DMS 273 (cell line): Measurements from ENCODE around the gene HNRNPU.

Source experiments
- DNase-seq: peaks from one replicate; lab custom pipeline; 2025; ENCODE audit not compliant: unreplicated experiment; lab: John Stamatoyannopoulos, UW

Gene HNRNPU

GRCh38 chr1:244864253-244865027 is at the start of gene HNRNPU:
Gene HNRNPU (minus strand): TSS chr1:244864543. CDS start chr1:244864307, 236 bp downstream.
- DNase-seq, result peak; percentile 99

- DNase-seq, result no peak
Observed at GRCh38 chr1:244913806-244914205, 49.5 kb upstream of the HNRNPU start.

GRCh38 chr1:244904119-244904518 is 39.8 kb upstream of the HNRNPU start:
- no peak for DNase-seq

DNA sequence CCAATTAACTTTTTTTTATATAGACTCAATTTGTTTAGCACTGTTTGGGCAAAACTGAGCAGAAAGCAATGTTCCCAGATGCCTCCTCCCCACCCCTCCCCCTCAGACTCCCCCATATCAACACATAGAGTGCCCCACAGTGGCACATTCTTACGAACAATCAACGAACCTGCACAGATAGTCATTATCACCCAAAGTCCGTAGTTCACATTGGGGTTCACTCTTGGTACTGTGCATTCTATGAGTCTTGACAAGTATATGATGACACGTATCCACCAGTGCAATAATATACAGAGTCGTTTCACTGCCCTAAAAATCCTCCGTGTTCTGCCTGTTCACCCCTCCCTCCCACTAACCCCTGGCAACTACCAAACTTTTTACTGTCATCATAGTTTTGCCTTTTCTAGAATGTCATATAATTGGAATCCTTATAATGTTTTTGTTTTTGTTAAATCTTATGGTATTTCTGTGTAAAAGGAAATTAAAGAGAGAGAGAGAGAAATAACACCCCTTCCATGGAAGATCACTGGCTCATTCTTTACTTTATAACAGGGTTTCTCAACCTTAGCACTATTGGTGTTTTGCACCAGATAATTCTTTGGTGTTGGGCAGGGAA is 37.2 kb upstream of the HNRNPU start:
- no peak for DNase-seq

DNA sequence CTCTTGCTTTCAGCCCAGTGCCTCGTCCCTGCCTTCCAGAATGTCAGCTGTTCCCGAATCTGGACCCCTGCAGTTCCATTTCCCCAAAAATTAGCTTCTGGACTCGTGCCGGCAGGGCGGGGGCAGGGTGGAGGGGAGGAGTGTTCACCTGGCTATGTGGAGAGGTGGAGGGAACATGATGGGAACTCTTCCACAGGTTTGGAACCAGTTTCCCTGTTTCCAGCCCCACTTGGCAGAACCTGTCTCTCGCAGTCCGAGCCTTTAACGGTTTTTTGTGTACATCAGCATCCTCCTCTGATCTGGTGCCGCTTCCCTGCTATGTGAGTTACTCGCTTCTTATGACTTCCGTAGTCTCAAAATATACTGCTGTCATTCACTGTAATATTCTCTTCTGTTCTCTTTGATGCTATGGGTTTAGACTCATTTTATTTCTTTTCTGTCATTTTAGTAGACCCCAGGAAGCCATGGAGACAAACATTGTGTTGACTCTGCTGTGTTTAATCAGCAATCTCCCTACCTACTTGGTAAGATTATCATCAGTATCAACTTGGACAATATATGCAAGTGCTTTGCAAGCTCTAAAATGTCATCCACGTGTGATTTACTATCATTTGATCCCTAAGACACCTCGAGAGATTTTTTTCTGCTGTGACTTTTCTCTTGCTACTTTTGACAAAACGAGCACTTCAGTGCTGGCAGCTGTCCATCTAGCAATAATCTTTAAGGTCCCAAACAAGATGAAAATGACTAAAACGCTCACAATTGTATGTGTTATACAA is 33.3 kb upstream of the HNRNPU start:
- DNase-seq, result no peak

DNA sequence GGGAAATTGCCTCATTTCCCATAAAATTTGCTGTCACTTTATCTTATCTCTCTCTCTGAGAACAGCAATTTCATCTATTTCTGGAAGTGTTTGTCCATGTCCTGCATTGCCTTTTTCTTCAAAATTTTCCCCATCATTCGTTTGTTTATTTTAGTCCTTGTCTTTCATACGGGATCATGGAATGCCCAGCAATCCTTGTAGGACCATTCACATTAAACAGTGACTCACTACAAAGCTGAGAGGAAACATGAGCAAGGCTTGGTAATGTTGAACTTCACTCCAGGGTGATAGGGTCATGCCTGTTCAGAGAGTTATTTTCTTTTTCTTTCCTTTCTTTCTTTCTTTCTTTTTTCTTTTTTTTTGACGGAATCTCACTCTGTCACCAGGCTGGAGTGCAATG is 32.2 kb upstream of the HNRNPU start:
- DNase-seq, result no peak

DNA sequence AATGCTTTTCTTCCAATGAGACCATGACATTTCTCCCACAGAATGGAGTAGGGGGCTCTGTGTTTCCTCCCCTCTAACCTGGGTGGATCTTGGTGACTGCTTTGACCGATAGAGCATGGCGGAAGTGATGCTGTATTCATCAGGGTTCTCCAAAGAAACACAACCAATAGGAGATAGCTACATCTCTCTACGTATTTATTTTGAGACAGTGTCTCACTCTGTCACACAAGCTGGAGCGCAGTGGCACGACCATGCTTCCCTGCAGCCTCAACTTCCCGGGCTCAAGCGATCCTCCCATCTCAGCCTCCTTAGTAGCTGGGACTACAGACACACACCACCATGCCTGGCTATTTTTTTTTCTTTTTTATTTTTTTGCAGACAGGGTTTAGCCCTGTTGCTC is 29.5 kb upstream of the HNRNPU start:
- DNase-seq, result no peak

DNA sequence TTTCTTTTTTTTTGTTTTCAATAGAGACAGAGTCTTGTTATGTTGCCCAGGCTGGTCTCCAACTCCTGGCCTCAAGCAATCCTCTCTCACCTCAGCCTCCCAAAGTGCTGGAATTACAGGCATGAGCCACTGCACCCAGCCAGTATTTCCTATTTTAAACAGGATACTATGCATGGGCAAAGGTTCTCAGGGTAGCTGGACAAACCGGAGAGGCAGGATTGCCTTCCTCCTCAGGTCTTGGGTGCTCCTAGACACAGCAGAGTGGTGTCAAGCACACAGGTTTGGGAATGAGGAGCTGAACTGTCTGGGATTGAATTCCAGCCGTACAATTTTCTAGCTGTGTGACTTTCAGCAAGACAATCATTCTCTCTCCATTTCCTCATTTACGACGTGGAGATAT is 22.9 kb upstream of the HNRNPU start:
- no peak for DNase-seq

DNA sequence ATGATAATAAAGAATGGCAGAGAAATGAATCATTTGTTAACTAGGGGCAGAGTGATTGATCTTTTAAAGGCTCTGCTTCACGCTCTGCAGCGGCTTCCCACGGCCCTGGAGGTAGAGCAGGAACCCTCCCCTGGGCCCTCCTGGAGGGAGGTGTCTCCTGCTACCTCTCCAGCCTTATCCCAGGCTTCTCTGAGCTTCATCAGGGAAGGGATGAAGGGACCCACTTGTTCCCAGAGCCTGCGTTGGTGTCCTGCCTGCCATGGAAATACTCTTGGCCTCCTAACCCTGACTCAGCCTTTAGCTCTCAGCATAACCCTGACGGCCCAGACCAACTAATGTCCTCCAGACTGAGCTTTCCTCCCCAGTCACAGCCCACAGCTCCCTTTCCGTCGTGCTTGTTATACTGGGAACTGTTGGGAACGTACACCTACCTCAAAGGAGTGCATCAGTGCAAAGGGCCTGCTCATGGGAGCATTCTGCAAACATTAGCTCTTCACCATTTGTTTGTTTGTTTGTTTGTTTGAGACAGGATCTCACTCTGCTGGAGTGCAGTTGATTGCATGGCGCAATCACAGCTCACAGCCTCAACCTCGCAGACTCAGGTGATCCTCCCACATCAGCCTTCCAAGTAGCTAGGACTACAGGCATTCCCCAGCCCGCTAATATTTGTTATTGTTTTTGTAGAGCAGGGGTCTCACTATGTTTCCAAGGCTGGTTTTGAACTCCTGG is 17.4 kb upstream of the HNRNPU start:
- no peak for DNase-seq

DNA sequence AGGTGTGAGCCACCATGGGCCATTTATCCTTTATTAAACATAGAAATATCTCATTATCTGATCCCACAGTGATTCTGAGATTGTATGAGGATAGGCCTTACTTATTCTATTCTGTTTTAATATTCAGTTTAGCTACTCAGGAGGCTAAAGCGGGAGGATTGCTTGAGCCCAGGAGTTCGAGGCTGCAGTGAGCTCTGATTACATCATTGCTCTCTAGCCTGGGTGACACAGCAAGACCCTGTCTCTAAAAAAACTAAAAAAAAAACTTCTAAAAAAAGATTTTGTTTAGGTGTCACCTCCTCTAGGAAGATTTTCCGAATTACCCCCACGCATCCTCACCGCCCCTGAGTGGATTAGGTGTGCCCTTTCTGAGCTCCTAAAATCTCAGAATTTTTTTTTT is 14.3 kb upstream of the HNRNPU start:
- DNase-seq, result no peak

DNA sequence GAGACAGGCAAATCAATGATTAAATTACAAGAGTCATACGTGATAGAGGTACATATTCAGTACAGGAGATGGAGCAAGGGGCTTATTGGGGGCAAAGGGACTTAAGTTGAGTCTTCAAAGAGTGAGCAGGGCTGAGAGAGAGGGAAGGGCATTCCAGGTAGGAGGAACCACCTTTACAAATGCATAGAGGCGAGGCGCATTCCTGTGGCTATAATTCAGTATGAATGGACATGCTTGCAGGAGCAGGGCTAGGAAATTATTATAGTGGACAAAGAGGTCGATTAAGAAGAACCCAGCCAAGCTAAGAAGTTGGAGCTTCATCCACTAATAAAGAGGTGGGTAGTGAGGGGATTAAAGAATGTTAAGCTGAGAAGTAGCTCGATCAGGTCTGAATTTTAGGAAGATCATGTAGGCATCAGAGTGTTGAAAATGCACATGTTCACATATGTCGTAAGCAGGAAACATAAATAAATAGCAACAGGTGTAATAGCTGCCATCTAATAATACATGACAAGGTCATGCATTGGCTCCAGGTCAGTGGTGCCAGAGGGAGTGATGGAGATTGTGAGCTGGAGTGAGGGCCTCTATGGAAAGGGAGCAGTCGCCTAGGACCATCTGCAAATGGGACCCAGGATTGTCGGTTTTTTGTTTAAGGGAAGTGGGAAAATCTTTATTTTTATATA is 12.0 kb upstream of the HNRNPU start:
- no peak for DNase-seq

DNA sequence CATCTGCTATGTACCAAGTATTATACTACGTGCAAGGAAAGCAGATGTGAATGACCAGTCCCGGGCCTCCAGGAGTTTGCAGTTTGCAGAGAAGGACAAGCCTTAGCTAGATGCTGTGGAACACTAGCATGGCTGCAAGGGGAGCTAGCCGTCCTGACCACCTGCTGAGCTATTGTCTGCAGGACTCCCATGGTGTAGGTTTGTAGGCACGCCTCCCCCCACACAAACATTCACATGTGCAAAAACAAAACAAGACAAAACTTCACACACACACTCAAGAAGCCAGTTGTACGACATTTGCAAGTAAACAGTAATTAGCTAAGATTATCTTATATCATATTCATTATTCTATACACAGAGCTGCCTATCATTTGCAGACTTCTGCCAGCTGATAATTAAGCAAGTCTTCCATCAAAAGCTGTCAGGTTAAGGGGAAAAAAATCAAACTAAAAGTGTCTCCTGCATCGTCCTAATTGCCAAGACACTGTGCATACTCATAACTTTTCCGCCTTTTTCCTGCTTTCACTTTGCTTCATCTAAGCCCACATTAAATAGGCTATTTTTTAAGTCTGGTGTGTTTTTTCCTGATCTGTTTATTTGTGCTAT is 10.7 kb upstream of the HNRNPU start:
- DNase-seq, result no peak

DNA sequence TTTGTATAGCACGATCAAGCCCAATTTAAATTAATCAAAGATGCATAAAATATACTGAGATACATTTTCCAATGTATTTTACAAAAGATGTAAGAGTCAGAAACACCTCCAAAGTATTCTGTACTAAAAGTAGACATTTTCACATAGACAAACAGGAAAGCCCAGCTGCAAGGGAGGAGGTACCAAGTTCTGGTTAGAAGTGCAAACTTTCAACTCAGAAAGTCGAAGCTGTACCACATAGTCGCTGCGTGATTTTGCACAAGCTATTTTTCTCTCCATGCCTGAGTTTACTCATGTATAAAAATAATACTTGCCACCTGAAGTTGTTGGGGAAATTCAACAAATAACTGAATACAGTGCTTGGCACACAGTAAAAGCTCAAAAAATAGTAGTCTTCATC is 5.6 kb upstream of the HNRNPU start:
- DNase-seq, result no peak

DNA sequence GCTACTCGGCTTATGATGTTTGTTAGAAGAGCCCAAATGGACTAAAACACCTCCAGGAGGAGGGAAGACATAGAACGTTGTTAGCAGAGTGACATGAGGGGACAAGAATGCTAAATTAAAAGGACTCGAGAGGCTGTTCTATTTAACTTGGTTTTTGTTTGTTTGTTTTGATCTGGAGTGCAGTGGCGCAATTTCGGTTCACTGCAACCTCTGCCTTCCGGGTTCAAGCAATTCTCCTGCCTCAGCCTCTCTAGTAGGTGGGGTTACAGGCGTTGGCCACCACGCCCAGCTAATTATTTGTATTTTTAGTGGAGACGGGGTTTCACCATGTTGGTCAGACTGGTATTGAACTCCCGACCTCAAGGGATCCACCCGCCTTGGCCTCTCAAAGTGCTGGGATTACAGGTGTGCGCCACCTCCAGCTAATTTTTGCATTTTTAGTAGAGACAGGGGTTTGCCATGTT is 5.1 kb upstream of the HNRNPU start:
- no peak for DNase-seq

DNA sequence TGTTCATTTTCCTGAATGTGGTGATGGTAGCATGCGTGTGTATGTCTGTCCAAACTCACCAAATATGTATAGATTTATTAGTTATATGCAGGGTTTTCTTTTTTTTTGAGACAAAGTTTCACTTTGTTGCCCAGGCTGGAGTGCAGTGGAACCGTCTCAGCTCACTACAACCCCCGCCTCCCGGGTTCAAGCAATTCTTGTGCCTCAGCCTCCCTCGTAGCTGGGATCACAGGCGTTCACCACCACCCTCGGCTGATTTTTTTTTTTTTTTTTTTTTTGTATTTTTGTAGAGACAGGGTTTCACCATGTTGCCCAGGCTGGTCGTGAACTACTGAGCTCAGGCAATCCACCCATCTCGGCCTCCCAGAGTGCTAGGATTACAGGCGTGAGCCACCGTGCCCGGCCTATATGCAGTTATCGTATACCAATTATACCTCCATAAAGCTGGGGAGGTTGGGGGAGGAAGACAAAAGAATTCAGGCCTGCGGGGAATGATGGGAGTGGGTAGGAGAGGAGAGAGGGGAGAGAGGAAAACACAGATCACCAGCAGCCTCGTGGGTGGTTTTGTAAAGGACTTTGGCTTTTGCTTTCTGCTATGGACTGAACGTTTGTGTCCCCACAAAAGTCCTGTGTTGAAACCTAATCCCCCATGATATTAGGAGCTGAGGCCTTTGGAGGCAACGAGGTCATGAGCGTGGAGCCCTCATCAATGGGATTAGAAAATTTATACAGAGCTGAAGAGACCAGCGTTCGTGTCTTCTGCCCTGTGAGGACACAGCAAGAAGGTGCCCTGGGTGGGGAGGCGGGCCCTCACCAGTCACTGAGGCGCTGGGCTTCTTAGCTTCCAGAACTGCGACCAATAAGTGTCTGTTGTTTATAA is 4.4 kb upstream of the HNRNPU start:
- DNase-seq, result no peak

DNA sequence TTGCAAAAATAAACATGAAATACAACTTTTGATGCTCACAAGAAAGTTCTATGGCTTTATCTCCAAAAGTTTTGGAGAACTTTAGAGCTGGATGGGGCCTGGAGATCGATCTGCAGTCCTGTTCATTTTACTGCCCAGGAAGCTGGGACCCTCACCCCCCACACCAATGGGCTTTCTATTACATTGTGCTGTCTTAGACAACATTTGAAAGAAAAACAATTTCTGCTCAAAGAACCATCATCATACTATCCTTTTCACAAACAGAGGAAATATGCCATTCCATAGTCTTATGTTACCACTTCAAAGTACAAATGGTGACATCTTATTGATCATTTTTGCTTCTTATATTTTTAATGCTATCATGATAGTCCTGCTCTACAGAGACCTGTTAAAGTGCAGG is 2.0 kb upstream of the HNRNPU start:
- DNase-seq, result no peak

DNA sequence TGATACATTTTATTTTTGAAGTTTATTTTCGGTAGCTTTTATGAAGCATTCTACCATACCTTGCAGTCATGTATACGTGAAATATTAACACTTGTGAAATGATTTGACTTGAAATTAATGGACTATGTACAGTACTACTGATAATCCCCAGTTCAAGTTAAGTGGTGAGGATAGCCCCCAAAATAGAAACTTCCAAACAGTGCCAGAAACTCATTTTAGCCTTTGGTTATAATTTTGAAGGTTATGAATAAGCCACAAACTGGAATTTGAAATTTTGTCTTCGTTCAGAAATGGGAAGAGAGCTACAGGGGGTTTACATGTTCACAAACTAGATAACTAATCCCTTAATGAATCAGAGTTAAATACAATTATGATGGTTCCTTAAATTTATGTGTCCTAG is 1.5 kb upstream of the HNRNPU start:
- DNase-seq, result no peak

DNA sequence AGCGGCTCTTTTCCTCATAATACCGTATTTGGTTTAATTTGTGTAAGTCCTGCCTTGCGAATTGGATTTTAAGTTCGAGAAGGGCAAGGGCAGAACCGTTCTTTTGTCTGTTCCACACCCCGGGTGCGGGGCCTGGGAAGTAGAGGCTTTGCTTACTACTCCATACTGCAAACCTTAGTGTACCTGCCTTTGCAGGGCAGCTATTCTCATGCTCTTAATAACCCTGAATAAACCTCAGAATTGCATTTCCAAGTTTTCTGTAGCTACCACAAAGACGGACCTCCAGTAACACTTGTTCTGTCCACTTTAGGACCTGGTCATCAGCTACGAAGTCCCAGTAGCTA is 657 bp upstream of the HNRNPU start:
- peak; percentile 76 for DNase-seq

DNA sequence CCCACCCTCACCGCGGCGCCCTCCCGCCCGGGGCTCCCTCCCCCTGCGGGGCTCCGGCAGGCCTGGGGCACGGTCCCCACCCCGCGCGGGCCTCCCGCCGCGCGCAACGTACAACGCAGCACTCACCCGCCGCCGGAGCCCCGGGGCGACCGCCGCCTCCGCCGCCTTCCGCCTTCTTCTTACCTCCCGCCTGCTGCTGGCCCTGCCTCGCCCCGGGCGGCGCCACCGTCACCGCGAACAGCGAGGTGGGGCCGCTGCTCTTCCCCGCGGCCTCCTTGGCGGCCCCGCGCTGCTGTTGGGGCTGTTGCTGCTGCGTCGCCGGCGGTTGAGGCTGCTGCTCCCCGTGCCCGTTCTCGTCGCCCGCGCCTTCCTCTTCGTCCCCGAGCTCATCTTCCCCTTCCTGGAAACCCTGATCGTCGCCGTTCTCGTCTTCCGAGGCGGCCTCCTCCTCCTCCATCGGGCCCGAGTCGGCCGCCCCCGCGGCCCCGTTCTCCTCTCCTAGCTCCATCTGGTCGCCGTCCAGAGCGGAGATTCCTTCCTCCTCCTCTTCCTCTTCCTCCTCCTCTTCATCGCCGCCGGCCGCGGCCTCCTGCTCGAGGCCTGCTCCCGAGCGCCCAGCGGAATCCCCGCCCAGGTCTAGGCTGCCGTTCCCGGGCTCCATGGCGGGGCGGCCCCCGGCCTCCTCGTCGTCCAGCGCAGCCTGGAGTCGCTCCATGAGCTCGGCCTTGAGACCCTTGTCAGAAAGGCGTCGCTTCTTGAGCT is 671 bp downstream of the HNRNPU start:
- DNase-seq, result peak; percentile 62
